Gastroesophageal sphincter (tissue), 3 donors: ENCODE measurements around the gene NCOA4.

Source experiments
- EP300 ChIP-seq: sonication (generic); formaldehyde crosslinking; IDR thresholded peaks from one replicate; pipeline ENCODE4 v1.6.1; 2017; ENCODE audit warnings: antibody characterized with exemption, mild to moderate bottlenecking
- POLR2A ChIP-seq, 2 donors: fragments of 450-650 bp; IDR thresholded peaks; one replicate each; pipeline ENCODE4 v1.6.1; 2017; ENCODE audit warnings: antibody characterized with exemption in 2 of 2, mild to moderate bottlenecking in 2 of 2, moderate library complexity in 1 of 2
- POLR2AphosphoS5 ChIP-seq: sonication (generic); formaldehyde crosslinking; IDR thresholded peaks from one replicate; pipeline ENCODE4 v1.6.1; 2017; ENCODE audit warnings: antibody characterized with exemption
- TF ChIP-seq, protein P1 (sequence below), 4 experiments: fragments of 200-600 bp in 2 of 4; fragments of 450-650 bp in 2 of 4; sonication (generic) in 1 of 4; IDR thresholded peaks; one replicate each; pipeline ENCODE4 v1.5.1; 2017 to 2019; ENCODE audit warnings: antibody characterized with exemption in 4 of 4, mild to moderate bottlenecking in 2 of 4, moderate library complexity in 2 of 4

DNA sequence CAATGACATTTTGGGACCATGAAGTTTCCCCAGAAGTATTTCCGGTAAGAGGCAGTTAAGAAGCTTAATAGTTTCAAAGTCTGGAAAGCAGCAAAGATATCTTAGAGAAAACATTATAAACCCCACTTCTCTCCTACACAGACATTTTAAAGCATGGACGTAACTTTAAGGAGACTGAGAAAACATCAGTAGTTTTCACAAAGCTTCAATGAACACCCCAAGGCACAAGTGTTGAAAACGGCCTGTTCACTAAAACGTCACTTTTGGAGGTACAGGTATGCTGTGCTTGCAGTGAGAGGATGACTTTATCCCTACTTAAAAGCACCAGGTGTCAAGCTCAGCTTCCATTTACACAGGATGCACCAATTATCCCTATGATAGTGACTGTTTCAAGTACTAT, 25.0 kb downstream of the NCOA4 start:
- TF ChIP-seq, protein P1, sequence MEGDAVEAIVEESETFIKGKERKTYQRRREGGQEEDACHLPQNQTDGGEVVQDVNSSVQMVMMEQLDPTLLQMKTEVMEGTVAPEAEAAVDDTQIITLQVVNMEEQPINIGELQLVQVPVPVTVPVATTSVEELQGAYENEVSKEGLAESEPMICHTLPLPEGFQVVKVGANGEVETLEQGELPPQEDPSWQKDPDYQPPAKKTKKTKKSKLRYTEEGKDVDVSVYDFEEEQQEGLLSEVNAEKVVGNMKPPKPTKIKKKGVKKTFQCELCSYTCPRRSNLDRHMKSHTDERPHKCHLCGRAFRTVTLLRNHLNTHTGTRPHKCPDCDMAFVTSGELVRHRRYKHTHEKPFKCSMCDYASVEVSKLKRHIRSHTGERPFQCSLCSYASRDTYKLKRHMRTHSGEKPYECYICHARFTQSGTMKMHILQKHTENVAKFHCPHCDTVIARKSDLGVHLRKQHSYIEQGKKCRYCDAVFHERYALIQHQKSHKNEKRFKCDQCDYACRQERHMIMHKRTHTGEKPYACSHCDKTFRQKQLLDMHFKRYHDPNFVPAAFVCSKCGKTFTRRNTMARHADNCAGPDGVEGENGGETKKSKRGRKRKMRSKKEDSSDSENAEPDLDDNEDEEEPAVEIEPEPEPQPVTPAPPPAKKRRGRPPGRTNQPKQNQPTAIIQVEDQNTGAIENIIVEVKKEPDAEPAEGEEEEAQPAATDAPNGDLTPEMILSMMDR (IDR thresholded peaks at IDR 0.05): no peak
- TF ChIP-seq POLR2AphosphoS5: no peak
- no peak for TF ChIP-seq EP300
- TF ChIP-seq POLR2A (IDR thresholded peaks at IDR 0.05): no peak
